Adrenal gland (tissue), 5 donors: ENCODE data around the gene PKP3.
"Not testable (repeated sequence)": the region's sequence is repeated elsewhere in the genome, so short reads cannot be mapped to it uniquely, and the experiment has no call there.

ENCODE experiments used
- POLR2A ChIP-seq, 2 donors: fragments of 450-650 bp; IDR thresholded peaks; one replicate each; pipeline ENCODE4 v1.6.1; 2017; ENCODE audit warnings: antibody characterized with exemption in 2 of 2, mild to moderate bottlenecking in 2 of 2, moderate library complexity in 1 of 2
- TF ChIP-seq, protein P1 (sequence below), 6 experiments: fragments of 450-650 bp in 4 of 6; fragments of 200-600 bp in 2 of 6; sonication (generic) in 1 of 6; IDR thresholded peaks; 1 replicate in 5 of 6; 2 replicates in 1 of 6; pipeline versions ENCODE4 v1.5.1 to v1.8.0; 2016 to 2021; ENCODE audit warnings: antibody characterized with exemption in 6 of 6, mild to moderate bottlenecking in 2 of 6, moderate library complexity in 1 of 6
- donor health status: DM: no; HTN: no; CAD: no.

DNA sequence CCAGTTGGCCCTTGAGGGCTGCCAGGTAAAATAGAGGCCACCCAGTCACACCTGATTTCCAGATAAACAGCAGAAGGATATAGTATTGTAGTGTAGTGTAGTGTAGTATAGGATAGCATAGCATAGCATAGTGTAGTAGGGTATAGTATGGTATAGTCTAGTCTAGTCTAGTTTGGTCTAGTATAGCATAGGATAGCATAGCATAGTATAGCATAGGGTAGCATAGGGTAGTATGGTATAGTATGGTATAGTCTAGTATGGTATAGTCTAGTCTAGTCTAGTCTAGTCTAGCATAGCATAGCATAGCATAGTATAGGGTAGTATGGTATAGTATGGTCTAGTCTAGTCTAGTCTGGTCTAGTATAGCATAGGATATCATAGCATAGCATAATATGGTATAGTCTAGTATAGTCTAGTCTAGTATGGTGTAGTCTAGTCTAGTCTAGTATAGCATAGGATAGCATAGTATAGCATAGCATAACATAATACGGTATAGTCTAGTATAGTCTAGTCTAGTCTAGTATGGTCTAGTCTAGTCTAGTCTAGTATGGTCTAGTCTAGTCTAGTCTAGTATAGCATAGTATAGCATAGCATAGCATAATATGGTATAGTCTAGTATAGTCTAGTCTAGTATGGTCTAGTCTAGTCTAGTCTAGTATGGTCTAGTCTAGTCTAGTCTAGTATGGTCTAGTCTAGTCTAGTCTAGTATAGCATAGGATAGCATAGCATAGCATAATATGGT lies 41.2 kb downstream of the PKP3 start:
- TF ChIP-seq, protein P1, sequence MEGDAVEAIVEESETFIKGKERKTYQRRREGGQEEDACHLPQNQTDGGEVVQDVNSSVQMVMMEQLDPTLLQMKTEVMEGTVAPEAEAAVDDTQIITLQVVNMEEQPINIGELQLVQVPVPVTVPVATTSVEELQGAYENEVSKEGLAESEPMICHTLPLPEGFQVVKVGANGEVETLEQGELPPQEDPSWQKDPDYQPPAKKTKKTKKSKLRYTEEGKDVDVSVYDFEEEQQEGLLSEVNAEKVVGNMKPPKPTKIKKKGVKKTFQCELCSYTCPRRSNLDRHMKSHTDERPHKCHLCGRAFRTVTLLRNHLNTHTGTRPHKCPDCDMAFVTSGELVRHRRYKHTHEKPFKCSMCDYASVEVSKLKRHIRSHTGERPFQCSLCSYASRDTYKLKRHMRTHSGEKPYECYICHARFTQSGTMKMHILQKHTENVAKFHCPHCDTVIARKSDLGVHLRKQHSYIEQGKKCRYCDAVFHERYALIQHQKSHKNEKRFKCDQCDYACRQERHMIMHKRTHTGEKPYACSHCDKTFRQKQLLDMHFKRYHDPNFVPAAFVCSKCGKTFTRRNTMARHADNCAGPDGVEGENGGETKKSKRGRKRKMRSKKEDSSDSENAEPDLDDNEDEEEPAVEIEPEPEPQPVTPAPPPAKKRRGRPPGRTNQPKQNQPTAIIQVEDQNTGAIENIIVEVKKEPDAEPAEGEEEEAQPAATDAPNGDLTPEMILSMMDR (IDR thresholded peaks at IDR 0.05): not testable (repeated sequence)
- TF ChIP-seq POLR2A (IDR thresholded peaks at IDR 0.05): not testable (repeated sequence)
